WTC11 (cell line): Measurements from ENCODE around the gene ALOXE3. TPM values are rescaled to one million over a fixed set of nuclear protein-coding genes. Genes with fewer than 3 reads are reported as not detected.

Source experiments
- ATAC-seq: fragments of 200-7000 bp; cut with Tn5 transposase; 2 replicates; pipeline ENCODE4 v1.10.0; 2021; ENCODE audit warnings: mild to moderate bottlenecking, moderate library complexity
- CTCF ChIA-PET: fragments of 300-600 bp; sonication (Branson Sonifier 250); formaldehyde crosslinking; loops from one replicate; lab custom pipeline; 2021; ENCODE audit warnings: antibody characterized with exemption; lab: Charles Lee
- POLR2A ChIA-PET: fragments of 350-600 bp; sonication (Branson Sonifier 250); formaldehyde crosslinking; loops from one replicate; lab custom pipeline; 2021; ENCODE audit warnings: antibody characterized with exemption; lab: Charles Lee
- DNase-seq: peaks from one replicate; pipeline ENCODE4 v3.0.0; 2021; ENCODE audit warnings: low spot score
- H3K27ac Mint-ChIP-seq: 2 replicates; pipeline ENCODE4 v1.8.0; 2021; ENCODE audit warnings: mixed read lengths
- H3K27me3 Mint-ChIP-seq: 2 replicates; pipeline ENCODE4 v1.8.0; 2021; ENCODE audit warnings: low read depth, mild to moderate bottlenecking, moderate library complexity, mixed read lengths
- H3K36me3 Mint-ChIP-seq: 2 replicates; pipeline ENCODE4 v1.8.0; 2021; ENCODE audit warnings: mixed read lengths
- H3K4me1 Mint-ChIP-seq: 2 replicates; pipeline ENCODE4 v1.8.0; 2022; ENCODE audit warnings: mixed read lengths
- H3K4me3 Mint-ChIP-seq: 2 replicates; pipeline ENCODE4 v1.8.0; 2021; ENCODE audit warnings: mild to moderate bottlenecking, moderate library complexity, mixed read lengths
- H3K9me3 Mint-ChIP-seq: 2 replicates; pipeline ENCODE4 v1.8.0; 2021; ENCODE audit warnings: mixed read lengths
- ATF6 ChIP-seq: sonication (generic); formaldehyde crosslinking; IDR thresholded peaks from 2 replicates; pipeline ENCODE4 v1.8.1; 2023; ENCODE audit warnings: mild to moderate bottlenecking, missing genetic modification reagents
- E2F5 ChIP-seq: sonication (generic); formaldehyde crosslinking; IDR thresholded peaks from 2 replicates; pipeline ENCODE4 v1.8.1; 2022; ENCODE audit warnings: mild to moderate bottlenecking, moderate library complexity, missing genetic modification reagents
- EMX1 ChIP-seq: fragments of 250-450 bp; sonication (Bioruptor Pico); IDR thresholded peaks from 2 replicates; pipeline ENCODE4 v1.8.0; 2021; ENCODE audit warnings: mild to moderate bottlenecking
- FOXK1 ChIP-seq: sonication (generic); formaldehyde crosslinking; IDR thresholded peaks from 2 replicates; pipeline ENCODE4 v1.8.0; 2022; ENCODE audit warnings: mild to moderate bottlenecking, moderate library complexity, missing genetic modification reagents
- HMGA2 ChIP-seq: fragments of 250-450 bp; sonication (Bioruptor Pico); IDR thresholded peaks from 2 replicates; pipeline ENCODE4 v1.4.0; 2021; ENCODE audit warnings: mild to moderate bottlenecking, moderate library complexity
- MAX ChIP-seq: sonication (generic); formaldehyde crosslinking; IDR thresholded peaks from 2 replicates; pipeline ENCODE4 v1.8.0; 2022; ENCODE audit warnings: mild to moderate bottlenecking, missing genetic modification reagents
- MXD4 ChIP-seq: fragments of 250-450 bp; sonication (Bioruptor Pico); IDR thresholded peaks from 2 replicates; pipeline ENCODE4 v1.8.0; 2021; ENCODE audit warnings: mild to moderate bottlenecking, moderate library complexity, borderline replicate concordance
- MYBL2 ChIP-seq: sonication (generic); formaldehyde crosslinking; IDR thresholded peaks from 2 replicates; pipeline ENCODE4 v1.8.1; 2023; ENCODE audit warnings: mild to moderate bottlenecking, moderate library complexity, missing genetic modification reagents
- PRDM15 ChIP-seq: sonication (generic); formaldehyde crosslinking; IDR thresholded peaks from 2 replicates; pipeline ENCODE4 v1.8.0; 2022; ENCODE audit warnings: missing genetic modification reagents
- SMAD4 ChIP-seq: sonication (generic); formaldehyde crosslinking; IDR thresholded peaks from 2 replicates; pipeline ENCODE4 v1.8.0; 2022; ENCODE audit warnings: mild to moderate bottlenecking, missing genetic modification reagents
- ZNF532 ChIP-seq: fragments of 250-450 bp; sonication (Bioruptor Pico); IDR thresholded peaks from 2 replicates; pipeline ENCODE4 v1.9.0; 2021; ENCODE audit warnings: mild to moderate bottlenecking, borderline replicate concordance
- total RNA-seq: library from RNA; stranded (reverse); gene quantifications from 3 replicates; pipeline ENCODE4 v1.2.3, GENCODE V29; 2021

ALOXE3 gene
- total RNA-seq, 1 experiment from 2014 or later, result 0.81 TPM

GRCh38 chr17:8082292-8082691 lies 36.0 kb downstream of the ALOXE3 start:
- peaks cover 11% of the 10 kb centered on the region for H3K4me1 Mint-ChIP-seq
- POLR2A ChIA-PET, result no interaction called here

GRCh38 chr17:8081876-8082275 lies 36.4 kb downstream of the ALOXE3 start:
- TF ChIP-seq ZNF532, result no peak
- no peak for TF ChIP-seq MXD4 (CRISPR knock-in tag)
- no peak for TF ChIP-seq MAX (CRISPR knock-in tag)
- Mint-ChIP-seq H3K4me3 (no peak overlapping the region), H3K27ac (no peak overlapping the region), H3K4me1 (peaks cover 11% of the 10 kb centered on the region), H3K36me3 (peaks cover 2% of the 10 kb centered on the region; the same call in 1 of the 2 replicates), H3K9me3 (no peaks in the 10 kb centered on the region), H3K27me3 (peaks cover 68% of the 10 kb centered on the region)
- ChIA-PET POLR2A (no interaction called here), CTCF (interaction anchor here (4.4 kb wide), 1 partner anchor 12 kb away, joined by 30 read pairs; no protein-coding TSS in a partner anchor)
- no peak for DNase-seq
- no peak for ATAC-seq

More at GRCh38 chr17:8082292-8082691, 36.0 kb downstream of the ALOXE3 start:
- peaks cover 2% of the 10 kb centered on the region; the same call in 1 of the 2 replicates for H3K36me3 Mint-ChIP-seq
- peaks cover 65% of the 10 kb centered on the region for H3K27me3 Mint-ChIP-seq
- TF ChIP-seq MYBL2 (no peak), HMGA2 (CRISPR knock-in tag) (no peak), ATF6 (CRISPR knock-in tag) (no peak), PRDM15 (CRISPR knock-in tag) (no peak), E2F5 (CRISPR knock-in tag) (no peak), SMAD4 (CRISPR knock-in tag) (no peak), EMX1 (CRISPR knock-in tag) (no peak), FOXK1 (CRISPR knock-in tag) (no peak)
- TF ChIP-seq, all 79 proteins: peak for 0
- no peak for ATAC-seq
- Mint-ChIP-seq H3K9me3 (no peaks in the 10 kb centered on the region), H3K27ac (no peak overlapping the region), H3K4me3 (no peak overlapping the region)
- DNase-seq, result no peak
- CTCF ChIA-PET, result interaction anchor here (4.4 kb wide), 1 partner anchor 11 kb away, joined by 30 read pairs; no protein-coding TSS in a partner anchor
